Right atrium auricular region (tissue), 2 donors: ENCODE data around the gene CUX1. TPM values are rescaled to one million over a fixed set of nuclear protein-coding genes. Genes with fewer than 3 reads are reported as not detected.

ENCODE experiments used
- DNase-seq: peaks from one replicate; pipeline ENCODE4 v3.0.0-alpha.2; 2019; ENCODE audit warnings: low spot score
- H3K27ac ChIP-seq, 2 donors: fragments of 200-600 bp; sonication (generic); 1 replicate in 1 of 2; 2 replicates in 1 of 2; pipeline ENCODE4 v1.5.1; 2016 to 2019
- H3K27me3 ChIP-seq, 2 donors: fragments of 200-600 bp; sonication (generic); one replicate each; pipeline versions ENCODE4 v1.5.1 to v1.6.0; 2017 to 2019
- H3K36me3 ChIP-seq: fragments of 200-600 bp; sonication (generic); one replicate; pipeline ENCODE4 v1.5.1; 2016
- H3K4me1 ChIP-seq, 2 donors: fragments of 200-600 bp; sonication (generic); one replicate each; pipeline versions ENCODE4 v1.5.1 to v1.6.0; 2017 to 2019
- H3K4me3 ChIP-seq, 2 donors: fragments of 200-600 bp; sonication (generic); 1 replicate in 1 of 2; 2 replicates in 1 of 2; pipeline ENCODE4 v1.5.1; 2017 to 2019; ENCODE audit warnings: mild to moderate bottlenecking in 1 of 2, moderate library complexity in 1 of 2
- H3K9me3 ChIP-seq, 2 donors: fragments of 200-600 bp; sonication (generic); one replicate each; pipeline ENCODE4 v1.5.1; 2019
- total RNA-seq, 2 donors: library from RNA; depleted of rRNA; stranded (reverse); fragments of >200 nt; gene quantifications; one replicate each; pipeline ENCODE4 v1.1.0, GENCODE V29; 2016
- TF ChIP-seq, protein P1 (sequence below), 2 donors: fragments of 200-600 bp; sonication (generic); IDR thresholded peaks; one replicate each; pipeline ENCODE4 v1.5.1; 2019; ENCODE audit warnings: antibody characterized with exemption in 2 of 2

The CUX1 gene
- total RNA-seq, 2 donors from 2014 or later: 71.1 to 94.4 TPM

DNA sequence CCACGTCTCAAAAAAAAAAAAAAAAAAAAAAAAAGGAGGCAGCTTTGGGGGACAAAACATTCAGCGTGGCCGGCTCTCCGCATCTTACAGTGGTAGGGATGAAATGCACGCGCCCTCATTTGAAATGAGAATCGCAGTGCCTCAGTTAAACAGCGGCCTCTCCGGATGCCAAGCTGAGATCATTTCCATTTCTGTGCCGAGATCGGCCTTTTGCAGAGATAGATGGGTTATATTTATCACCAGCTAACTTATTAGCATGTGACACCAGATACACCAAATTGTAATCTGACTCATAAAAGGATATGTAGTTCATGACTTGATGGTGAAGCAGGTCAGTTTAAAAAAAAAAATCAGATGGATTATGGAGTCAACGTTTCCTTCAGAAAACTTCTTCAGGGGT lies 138.7 kb downstream of the CUX1 start:
- no peak for DNase-seq
- Histone ChIP-seq H3K9me3 (no peaks in the 10 kb centered on the region), H3K27ac (peak overlapping the region; percentile 75 to 95), H3K4me3 (no peak overlapping the region), H3K4me1 (peaks cover 0 to 39% of the 10 kb centered on the region in 2 donors), H3K27me3 (no peaks in the 10 kb centered on the region), H3K36me3 (no peaks in the 10 kb centered on the region)
- TF ChIP-seq, protein P1, sequence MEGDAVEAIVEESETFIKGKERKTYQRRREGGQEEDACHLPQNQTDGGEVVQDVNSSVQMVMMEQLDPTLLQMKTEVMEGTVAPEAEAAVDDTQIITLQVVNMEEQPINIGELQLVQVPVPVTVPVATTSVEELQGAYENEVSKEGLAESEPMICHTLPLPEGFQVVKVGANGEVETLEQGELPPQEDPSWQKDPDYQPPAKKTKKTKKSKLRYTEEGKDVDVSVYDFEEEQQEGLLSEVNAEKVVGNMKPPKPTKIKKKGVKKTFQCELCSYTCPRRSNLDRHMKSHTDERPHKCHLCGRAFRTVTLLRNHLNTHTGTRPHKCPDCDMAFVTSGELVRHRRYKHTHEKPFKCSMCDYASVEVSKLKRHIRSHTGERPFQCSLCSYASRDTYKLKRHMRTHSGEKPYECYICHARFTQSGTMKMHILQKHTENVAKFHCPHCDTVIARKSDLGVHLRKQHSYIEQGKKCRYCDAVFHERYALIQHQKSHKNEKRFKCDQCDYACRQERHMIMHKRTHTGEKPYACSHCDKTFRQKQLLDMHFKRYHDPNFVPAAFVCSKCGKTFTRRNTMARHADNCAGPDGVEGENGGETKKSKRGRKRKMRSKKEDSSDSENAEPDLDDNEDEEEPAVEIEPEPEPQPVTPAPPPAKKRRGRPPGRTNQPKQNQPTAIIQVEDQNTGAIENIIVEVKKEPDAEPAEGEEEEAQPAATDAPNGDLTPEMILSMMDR (IDR thresholded peaks at IDR 0.05): no peak

DNA sequence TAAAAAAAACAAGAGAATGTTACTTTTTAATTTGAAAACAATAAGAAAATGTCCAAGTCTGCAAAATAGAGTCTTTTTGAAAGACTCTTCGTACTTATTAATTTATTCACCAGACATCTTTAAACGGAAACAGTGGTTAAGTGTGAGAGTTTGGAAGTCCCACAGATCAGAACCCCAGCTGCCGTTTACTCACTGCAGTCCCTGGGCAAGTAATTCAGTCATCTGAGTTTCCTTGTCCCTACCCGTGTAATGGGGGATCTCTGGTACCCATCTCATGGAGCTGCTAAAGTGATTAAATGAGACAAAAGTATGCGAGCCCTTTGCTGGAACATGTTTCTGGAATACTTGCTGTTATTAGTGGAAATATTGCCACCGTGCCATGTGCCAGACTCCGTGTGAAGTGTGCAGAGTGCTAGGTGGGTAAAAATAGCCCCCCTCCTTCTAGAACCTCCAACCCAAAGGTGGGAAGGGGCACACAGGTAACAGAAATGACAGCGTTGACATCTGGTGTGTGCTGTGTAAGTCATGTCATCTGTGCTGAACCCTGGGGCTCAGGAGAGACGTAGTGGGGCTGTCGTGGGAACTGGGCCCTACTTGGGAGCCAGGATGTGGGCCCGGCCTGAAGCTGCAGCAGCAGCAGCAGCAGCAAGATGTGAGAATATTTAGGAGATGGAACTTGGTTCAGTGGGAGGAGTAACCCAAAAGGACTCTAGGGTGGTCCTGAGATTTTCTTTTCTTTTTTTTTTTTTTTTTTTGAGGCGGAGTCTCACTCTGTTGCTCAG lies 140.5 kb downstream of the CUX1 start:
- TF ChIP-seq, protein P1 (IDR thresholded peaks at IDR 0.05): no peak
- H3K27me3 ChIP-seq: no peaks in the 10 kb centered on the region
- H3K9me3 ChIP-seq: no peaks in the 10 kb centered on the region
- DNase-seq: no peak
- H3K36me3 ChIP-seq: no peaks in the 10 kb centered on the region
- no peak overlapping the region for H3K4me3 ChIP-seq
- H3K4me1 ChIP-seq: peaks cover 0 to 34% of the 10 kb centered on the region in 2 donors
- peak overlapping the region; percentile 75 to 95 for H3K27ac ChIP-seq

DNA sequence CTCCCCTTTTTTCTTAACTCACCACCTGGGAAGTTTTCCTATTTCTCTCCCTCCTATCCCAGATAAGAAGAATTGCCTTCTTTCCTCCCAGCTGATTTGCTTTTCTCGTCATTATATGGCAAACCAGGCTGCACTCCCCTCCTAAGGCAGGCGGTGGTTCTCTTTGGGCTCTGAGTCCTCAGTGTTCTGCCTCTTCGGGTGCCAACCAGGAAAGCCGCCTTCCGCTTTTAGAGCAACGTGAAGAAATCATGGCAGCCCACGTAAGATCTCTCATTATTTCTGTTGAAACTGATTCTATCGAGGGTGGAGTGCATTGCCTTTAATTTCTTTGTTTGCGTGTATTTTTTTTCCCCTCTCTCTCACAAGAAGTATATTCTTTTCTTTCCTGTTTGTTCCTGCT lies 141.9 kb downstream of the CUX1 start:
- H3K4me1 ChIP-seq: peaks cover 0 to 20% of the 10 kb centered on the region in 2 donors

DNA sequence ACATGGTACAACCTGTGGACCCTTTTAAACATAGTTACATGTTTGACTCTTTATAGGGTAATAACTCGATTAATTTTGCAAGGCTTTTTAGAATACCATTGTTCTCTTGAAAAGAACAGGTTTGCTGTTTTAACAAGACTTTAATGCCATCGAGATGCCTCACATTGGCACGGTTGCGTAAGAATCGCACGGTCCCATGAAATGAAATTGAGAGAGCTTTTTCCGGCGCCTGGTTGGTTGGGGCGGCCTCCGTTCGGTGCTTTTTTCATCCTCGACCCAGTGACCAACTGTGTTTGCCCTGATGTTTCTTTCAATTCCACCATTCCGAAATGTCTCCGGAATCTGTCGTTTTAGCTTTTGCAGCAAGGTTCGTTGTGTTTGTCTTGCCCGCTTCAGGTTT lies 142.4 kb downstream of the CUX1 start:
- Histone ChIP-seq H3K4me3 (no peak overlapping the region), H3K27me3 (no peaks in the 10 kb centered on the region), H3K4me1 (peaks cover 0 to 19% of the 10 kb centered on the region in 2 donors), H3K36me3 (no peaks in the 10 kb centered on the region), H3K27ac (peak overlapping the region in 1 of 2 donors; percentile 23), H3K9me3 (no peaks in the 10 kb centered on the region)
- TF ChIP-seq, protein P1 (IDR thresholded peaks at IDR 0.05): no peak
- DNase-seq: no peak

More for the DNA sequence above, 141.9 kb downstream of the CUX1 start:
- Histone ChIP-seq H3K36me3 (no peaks in the 10 kb centered on the region), H3K27me3 (no peaks in the 10 kb centered on the region), H3K9me3 (no peaks in the 10 kb centered on the region), H3K27ac (no peak overlapping the region), H3K4me3 (no peak overlapping the region)
- DNase-seq: no peak
- TF ChIP-seq, protein P1 (IDR thresholded peaks at IDR 0.05): no peak

DNA sequence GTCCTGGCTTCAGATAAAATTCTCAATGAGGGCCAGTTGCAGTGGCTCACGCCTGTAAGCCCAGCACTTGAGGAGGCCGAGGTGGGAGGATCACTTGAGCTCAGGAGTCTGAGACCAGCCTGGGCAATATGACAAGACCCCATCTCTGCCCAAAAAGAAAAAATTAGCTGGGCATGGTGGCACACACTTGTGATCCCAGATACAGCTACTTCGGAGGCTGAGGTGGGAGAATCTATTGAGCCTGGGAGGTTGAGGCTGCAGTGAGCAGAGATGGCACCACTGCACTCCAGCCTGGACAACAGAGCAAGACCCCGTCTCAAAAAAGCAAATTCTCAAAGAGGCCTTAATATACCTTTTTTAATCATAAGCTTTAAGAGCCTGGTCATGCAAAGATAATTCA lies 142.9 kb downstream of the CUX1 start:
- Histone ChIP-seq H3K4me1 (peaks cover 0 to 19% of the 10 kb centered on the region in 2 donors), H3K4me3 (no peak overlapping the region), H3K27ac (peak overlapping the region; percentile 14 to 23), H3K9me3 (no peaks in the 10 kb centered on the region), H3K27me3 (no peaks in the 10 kb centered on the region), H3K36me3 (no peaks in the 10 kb centered on the region)
- DNase-seq: no peak
- TF ChIP-seq, protein P1 (IDR thresholded peaks at IDR 0.05): no peak
